HG03354 (cell line): ENCODE results near the gene NEBL.

Experiments
- ATAC-seq: cut with Tn5 transposase; IDR thresholded peaks from one replicate; pipeline ENCODE4 v1.9.1; 2021; ENCODE audit warnings: mild to moderate bottlenecking; ENCODE audit not compliant: unreplicated experiment, poor library complexity, severe bottlenecking

NEBL gene

DNA sequence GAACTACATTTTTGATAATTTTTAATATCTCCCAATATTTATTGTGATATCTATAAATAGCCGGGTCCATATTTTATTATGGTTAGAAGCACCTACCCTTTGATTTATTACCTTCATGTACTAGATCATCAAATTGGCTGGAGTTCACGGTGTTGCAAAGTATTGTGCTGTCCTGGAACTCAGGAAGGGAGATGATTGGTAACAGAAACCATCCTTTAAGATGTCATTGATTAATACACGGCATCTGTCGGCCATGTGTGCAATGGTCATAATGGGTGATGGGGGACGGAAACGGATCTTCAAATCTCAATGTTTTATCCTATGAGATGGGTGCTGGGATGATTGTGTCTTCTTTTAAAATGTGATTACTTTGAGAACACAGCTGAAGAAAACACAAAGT, 157.0 kb downstream of the NEBL start:
- ATAC-seq: no peak

DNA sequence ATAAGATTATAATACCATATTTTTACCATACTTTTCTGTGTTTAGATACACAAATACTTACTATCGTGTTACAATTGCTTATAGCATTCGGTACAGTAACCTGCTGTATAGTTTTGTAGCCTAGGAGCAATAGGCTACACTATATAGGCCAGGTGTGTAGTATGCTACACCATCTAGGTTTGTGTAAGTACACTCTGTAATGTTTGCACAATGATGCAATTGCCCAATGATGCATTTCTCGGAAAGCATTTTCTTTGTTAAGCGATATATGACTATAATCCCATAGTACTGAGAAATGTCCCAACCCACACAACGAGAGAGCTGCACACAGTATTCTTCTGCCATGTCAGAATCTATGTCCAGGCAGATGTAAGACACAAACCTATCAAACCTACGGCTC, 160.0 kb downstream of the NEBL start:
- no peak for ATAC-seq
